HG02938 (cell line): ENCODE measurements around the gene AIG1.
"Not testable (repeated sequence)": the region's sequence is repeated elsewhere in the genome, so short reads cannot be mapped to it uniquely, and the experiment has no call there.

ENCODE experiments used
- ATAC-seq: cut with Tn5 transposase; IDR thresholded peaks from one replicate; pipeline ENCODE4 v1.9.1; 2021; ENCODE audit warnings: mild to moderate bottlenecking, moderate library complexity; ENCODE audit not compliant: unreplicated experiment

Gene AIG1

GRCh38 chr6:143125864-143126573 lies 65.3 kb downstream of the AIG1 start:
- no peak for ATAC-seq

- no peak for ATAC-seq
Observed at GRCh38 chr6:143126574-143126941, 65.9 kb downstream of the AIG1 start.

DNA sequence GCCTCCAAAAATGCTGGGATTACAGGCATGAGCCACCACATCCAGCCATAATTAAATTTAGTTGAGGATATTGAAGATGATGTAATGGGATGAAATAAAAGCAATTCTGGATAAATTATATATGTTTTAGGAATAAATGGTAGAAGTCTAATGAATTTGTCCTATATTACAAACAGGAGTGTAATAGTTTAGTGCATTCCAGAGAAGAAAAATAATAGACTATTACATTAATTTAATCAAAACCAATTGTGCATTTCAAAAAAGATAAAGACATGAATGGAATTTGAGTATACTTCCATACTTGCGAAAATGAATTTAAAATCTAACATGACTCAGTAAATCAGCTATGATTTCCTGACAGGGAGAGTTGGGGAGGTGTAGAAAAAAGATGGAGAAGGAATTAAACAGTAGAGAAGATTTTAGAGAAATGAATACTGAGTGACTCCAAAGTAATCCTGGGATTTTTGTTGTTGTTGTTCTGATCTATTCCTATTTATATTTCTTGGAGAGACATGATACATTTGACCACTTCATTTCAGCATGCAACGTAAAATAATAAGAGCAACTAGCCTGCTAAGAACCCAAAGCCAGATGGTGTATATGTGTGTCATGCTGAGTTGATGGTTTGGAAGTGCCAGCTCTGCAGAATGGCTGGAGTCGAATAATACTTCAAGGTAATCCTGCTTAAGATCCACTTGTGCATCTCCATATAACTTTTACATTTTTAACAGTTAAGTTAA lies 67.4 kb downstream of the AIG1 start:
- ATAC-seq, result no peak

DNA sequence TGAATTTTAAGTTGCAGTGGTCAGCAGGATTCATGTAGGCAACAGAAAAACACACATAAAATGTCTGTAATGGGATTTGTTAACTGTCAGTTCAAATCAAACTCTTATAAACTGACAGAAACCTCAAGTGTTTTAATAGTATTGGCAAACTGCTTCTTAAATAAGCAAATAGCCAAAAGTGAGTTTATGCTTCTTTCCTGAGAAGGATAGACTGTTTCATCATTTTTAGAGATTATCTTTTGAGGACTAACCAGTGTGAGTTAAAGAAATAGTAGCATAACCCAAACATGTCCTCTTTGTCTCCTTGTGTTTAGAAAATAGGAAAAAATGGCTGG lies 68.0 kb downstream of the AIG1 start:
- ATAC-seq, result no peak

GRCh38 chr6:143130928-143131327 lies 70.2 kb downstream of the AIG1 start:
- ATAC-seq, result no peak

- no peak for ATAC-seq
Observed at GRCh38 chr6:143135325-143135724, 74.6 kb downstream of the AIG1 start.

- ATAC-seq, result no peak
Observed at GRCh38 chr6:143135797-143136561, 75.3 kb downstream of the AIG1 start.

GRCh38 chr6:143136647-143137046 lies 76.0 kb downstream of the AIG1 start:
- no peak for ATAC-seq

GRCh38 chr6:143139239-143139784 lies 78.6 kb downstream of the AIG1 start:
- ATAC-seq, result no peak

GRCh38 chr6:143139884-143140283 lies 79.2 kb downstream of the AIG1 start:
- ATAC-seq, result not testable (repeated sequence)

- ATAC-seq, result no peak
Observed at GRCh38 chr6:143140767-143141166, 80.1 kb downstream of the AIG1 start.

- ATAC-seq, result no peak
Observed at GRCh38 chr6:143141442-143141841, 80.8 kb downstream of the AIG1 start.

DNA sequence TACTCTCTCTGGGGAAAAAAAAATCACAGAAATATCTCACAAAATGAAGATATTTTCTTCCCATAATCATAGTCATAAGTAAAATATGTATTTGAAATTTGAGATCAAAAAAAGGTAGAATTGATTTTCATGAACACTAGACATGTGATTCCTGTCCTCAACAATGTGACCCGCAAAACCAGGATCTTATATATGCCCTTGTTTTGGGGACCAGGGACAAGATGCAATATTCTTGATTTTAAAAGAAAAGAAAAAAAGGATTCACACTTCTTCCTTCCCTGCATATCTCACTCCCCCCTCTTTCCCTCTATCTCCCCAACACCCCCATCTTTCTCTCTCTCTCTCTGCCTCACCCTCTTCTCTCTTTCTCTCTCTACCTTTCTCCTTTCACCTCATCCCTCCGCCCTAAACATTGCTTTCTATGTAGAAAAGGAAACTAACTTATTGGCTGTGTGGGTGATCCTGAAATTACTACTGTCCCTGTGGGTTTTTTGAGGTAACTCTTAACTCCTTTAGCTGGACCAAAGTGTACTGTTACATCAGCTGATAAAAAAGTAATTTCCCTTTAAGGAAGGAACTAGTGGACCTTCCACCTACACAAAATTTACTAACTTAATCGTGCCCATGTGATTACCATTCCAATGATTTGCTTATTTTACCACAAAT lies 85.6 kb downstream of the AIG1 start:
- ATAC-seq, result no peak

DNA sequence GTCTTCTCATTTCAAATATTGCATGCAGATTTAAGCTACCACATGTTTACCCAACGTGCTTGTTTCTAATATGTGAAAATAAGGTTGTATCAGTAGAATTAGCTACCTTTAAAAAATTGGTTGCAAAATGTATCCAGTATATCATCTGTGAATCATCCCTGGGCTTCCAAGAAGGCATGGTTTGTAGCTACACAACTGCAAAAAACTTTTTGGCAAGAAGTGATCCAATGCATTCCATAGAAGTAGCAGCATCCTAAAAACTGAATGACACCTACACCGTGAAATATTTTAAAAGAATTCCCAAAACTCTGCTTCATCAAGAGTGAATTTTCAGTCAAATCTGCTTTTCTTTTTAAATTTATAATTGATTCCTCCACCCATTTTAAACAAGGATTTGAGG lies 89.1 kb downstream of the AIG1 start:
- no peak for ATAC-seq

DNA sequence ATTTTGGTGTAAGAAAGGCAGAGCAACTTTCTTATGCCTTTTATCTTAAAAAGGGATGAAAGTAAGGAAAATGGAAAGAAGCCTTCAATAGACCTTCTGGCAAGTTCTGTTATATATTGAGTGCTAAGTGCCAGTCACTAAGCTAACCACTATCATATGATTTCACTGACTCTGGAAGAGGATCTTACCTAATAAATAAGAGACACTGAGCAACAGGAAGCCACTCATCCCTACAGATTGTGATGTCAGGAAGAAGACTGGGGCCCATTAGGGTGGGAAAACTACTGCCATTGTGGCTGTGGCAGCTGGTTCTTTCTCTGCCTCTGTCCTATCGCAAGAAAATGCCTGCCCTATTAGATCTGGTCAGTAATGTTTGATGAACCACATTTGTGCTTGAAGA lies 89.6 kb downstream of the AIG1 start:
- ATAC-seq, result no peak

GRCh38 chr6:143151381-143151780 lies 90.7 kb downstream of the AIG1 start:
- ATAC-seq, result no peak

- ATAC-seq, result no peak
Observed at GRCh38 chr6:143155681-143156080, 95.0 kb downstream of the AIG1 start.

DNA sequence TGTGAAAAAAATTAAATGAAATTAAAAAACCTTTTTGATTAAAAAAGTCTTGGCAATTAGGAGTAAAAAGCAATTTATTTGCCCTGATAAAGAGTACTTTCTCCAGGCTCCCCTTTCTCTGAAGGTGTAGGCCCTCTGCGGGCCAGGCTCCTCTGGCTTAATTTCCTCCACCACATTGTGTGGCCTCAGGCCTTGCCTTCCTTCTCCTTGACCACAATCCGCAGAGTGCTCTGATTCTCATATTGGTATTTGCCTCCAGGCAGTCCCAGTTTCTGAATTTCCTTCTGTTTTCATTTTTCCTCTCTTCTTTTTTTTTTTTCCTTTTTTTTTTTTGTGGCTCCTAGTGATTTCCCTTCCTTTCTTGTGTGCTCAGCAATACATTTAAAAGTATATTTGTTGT lies 96.4 kb downstream of the AIG1 start:
- ATAC-seq, result no peak

DNA sequence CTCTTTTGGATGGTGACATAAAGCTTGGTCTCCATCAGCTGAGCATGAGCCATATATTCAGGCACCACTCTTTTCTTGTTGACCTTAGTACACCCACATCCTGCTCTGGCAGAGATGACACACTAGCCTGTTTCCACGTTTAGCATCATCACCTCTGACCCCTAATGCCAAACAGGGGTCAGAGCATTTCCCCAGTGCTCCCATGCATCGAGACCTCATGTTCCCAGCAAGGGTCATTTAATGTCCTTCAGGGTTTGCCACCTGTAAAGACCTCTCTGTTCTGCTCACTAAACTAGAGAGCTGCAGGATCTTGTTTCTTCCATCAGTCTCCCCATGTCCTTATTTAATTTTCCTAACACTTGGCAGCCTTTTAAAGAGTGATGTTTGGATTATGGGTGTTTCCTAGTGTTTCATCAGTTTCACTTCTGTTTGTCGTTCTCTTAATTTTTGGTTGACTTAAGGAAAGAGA lies 97.5 kb downstream of the AIG1 start:
- ATAC-seq, result no peak

DNA sequence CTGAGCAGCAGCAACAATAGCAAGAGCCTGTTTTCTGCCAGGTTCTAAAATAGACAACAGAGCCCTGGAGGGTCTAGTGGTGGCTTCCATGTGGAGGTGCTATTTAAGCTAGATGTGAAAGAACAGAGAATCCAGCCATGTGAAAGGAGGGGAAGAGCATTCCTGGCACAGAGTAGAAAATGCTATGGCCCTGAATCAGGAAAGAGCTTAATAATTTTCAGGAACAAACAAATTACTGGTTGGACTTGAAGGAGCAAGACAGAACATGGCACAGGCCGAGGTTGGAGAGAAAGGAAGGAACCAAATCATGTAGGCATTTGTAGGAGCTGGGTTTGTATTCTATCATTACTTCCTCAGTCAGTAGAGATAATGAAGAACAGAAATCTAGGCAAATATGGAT lies 98.3 kb downstream of the AIG1 start:
- no peak for ATAC-seq

DNA sequence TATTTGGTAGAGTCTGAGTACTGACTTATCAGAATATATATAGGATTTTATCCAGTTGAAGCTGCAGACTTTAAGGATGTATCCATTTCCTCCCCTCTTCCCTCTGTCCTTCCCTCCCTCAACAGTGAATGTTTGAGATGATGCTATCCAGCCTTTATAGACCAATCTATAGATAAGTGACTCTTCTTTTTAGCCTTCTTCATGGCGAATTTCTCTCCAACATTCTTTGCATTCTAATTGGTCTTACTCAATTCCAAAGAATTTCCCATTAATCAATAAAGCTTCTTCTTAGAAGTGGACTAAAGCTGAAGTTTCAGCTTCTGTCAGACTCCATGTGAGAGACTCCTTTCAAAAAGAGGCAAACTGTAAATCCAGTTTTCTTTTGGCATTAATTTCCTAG lies 99.3 kb downstream of the AIG1 start:
- no peak for ATAC-seq
